ENCODE data around the gene MPLKIP. TPM values are rescaled to one million over a fixed set of nuclear protein-coding genes. Genes with fewer than 3 reads are reported as not detected.

The MPLKIP gene
- total RNA-seq, 4 donors from 2014 or later, result 8.7 to 33.0 (median 20.1) TPM

- Histone ChIP-seq H3K27ac (no peak overlapping the region), H3K9me3 (no peaks in the 10 kb centered on the region), H3K36me3 (no peaks in the 10 kb centered on the region), H3K4me1 (no peaks in the 10 kb centered on the region), H3K4me3 (no peak overlapping the region), H3K27me3 (no peaks in the 10 kb centered on the region)
- TF ChIP-seq POLR2A (IDR thresholded peaks at IDR 0.05) (no peak), CTCF (IDR thresholded peaks at IDR 0.05) (no peak)
- DNase-seq, result no peak
- intact Hi-C loops (cut with DNase I; ENCODE audit: low total_unique reads), result no loop called here
Measured at GRCh38 chr7:40115936-40116335, 18.5 kb downstream of the MPLKIP start.

GRCh38 chr7:40105879-40106473 lies 28.4 kb downstream of the MPLKIP start:
- Histone ChIP-seq H3K9me3 (no peaks in the 10 kb centered on the region), H3K27ac (no peak overlapping the region), H3K27me3 (no peaks in the 10 kb centered on the region), H3K4me3 (no peak overlapping the region), H3K4me1 (no peaks in the 10 kb centered on the region), H3K36me3 (no peaks in the 10 kb centered on the region)
- intact Hi-C loops (cut with DNase I; ENCODE audit: low total_unique reads), result no loop called here
- no peak for DNase-seq
- TF ChIP-seq CTCF (IDR thresholded peaks at IDR 0.05) (no peak), POLR2A (IDR thresholded peaks at IDR 0.05) (no peak)

GRCh38 chr7:40102897-40103296 lies 31.5 kb downstream of the MPLKIP start:
- Histone ChIP-seq H3K27me3 (no peaks in the 10 kb centered on the region), H3K4me1 (peaks cover 3 to 4% of the 10 kb centered on the region in 2 donors), H3K9me3 (no peaks in the 10 kb centered on the region), H3K27ac (no peak overlapping the region), H3K36me3 (no peaks in the 10 kb centered on the region), H3K4me3 (no peak overlapping the region)
- TF ChIP-seq CTCF (IDR thresholded peaks at IDR 0.05) (no peak), POLR2A (IDR thresholded peaks at IDR 0.05) (no peak)
- intact Hi-C loops (cut with DNase I; ENCODE audit: low total_unique reads), result no loop called here
- DNase-seq, result no peak

- Histone ChIP-seq H3K27me3 (no peaks in the 10 kb centered on the region), H3K4me1 (peaks cover 5 to 11% of the 10 kb centered on the region in 2 donors), H3K9me3 (no peaks in the 10 kb centered on the region), H3K36me3 (no peaks in the 10 kb centered on the region), H3K27ac (no peak overlapping the region), H3K4me3 (no peak overlapping the region)
- intact Hi-C loops (cut with DNase I; ENCODE audit: low total_unique reads), result no loop called here
- DNase-seq, result no peak
- TF ChIP-seq CTCF (IDR thresholded peaks at IDR 0.05) (no peak), POLR2A (IDR thresholded peaks at IDR 0.05) (no peak)
Measured at GRCh38 chr7:40101201-40101600, 33.2 kb downstream of the MPLKIP start.

- H3K27ac ChIP-seq, result no peak overlapping the region
- no peak for DNase-seq
- H3K27me3 ChIP-seq, result no peaks in the 10 kb centered on the region
- no peaks in the 10 kb centered on the region for H3K9me3 ChIP-seq
- intact Hi-C loops (cut with DNase I; ENCODE audit: low total_unique reads), result no loop called here
- no peaks in the 10 kb centered on the region for H3K36me3 ChIP-seq
- peaks cover 5 to 11% of the 10 kb centered on the region in 2 donors for H3K4me1 ChIP-seq
- TF ChIP-seq CTCF (IDR thresholded peaks at IDR 0.05), result no peak
- no peak for TF ChIP-seq POLR2A (IDR thresholded peaks at IDR 0.05)
- no peak overlapping the region for H3K4me3 ChIP-seq
Measured at GRCh38 chr7:40099837-40100236, 34.6 kb downstream of the MPLKIP start.
